GM21367 (cell line): ENCODE results near the gene HBEGF.

Experiments
- ATAC-seq: cut with Tn5 transposase; IDR thresholded peaks from one replicate; pipeline ENCODE4 v1.9.1; 2021; ENCODE audit not compliant: unreplicated experiment

Gene HBEGF

DNA sequence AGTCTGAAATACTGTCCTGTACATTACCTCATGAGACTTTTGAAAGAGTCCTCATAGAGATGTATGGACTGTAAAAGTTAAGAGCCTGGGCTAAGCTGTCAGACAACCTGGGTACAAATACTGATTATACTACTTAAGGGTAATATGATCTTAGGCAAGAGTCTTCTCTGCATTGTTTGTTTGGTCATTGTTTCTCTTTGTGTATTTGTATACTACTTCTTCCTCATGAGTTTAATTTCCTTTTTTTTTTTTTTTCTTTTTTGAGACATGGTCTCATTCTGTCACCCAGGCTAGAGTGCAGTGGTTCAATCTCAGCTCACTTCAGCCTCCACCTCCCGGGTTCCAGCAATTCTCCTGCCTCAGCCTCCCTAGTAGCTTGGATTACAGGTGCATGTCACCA, 40.9 kb downstream of the HBEGF start:
- no peak for ATAC-seq

DNA sequence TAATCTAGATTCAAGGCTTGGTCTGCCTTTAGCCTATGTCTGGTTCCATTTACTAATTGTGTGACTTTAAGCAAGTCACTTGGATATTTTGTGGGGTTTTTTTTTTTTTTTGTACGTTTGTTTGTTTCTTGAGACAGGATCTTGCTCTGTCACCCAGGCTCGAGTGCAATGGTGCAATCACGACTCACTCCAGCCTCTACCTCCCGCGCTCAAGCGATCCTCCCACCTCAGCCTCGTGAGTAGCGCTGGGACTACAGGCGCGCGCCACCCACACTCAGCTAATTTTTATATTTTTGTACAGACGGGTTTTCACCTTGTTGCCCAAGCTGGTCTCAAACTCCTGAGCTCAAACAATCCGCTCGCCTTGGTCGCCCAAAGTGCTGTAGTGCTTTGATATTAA, 42.4 kb downstream of the HBEGF start:
- no peak for ATAC-seq

DNA sequence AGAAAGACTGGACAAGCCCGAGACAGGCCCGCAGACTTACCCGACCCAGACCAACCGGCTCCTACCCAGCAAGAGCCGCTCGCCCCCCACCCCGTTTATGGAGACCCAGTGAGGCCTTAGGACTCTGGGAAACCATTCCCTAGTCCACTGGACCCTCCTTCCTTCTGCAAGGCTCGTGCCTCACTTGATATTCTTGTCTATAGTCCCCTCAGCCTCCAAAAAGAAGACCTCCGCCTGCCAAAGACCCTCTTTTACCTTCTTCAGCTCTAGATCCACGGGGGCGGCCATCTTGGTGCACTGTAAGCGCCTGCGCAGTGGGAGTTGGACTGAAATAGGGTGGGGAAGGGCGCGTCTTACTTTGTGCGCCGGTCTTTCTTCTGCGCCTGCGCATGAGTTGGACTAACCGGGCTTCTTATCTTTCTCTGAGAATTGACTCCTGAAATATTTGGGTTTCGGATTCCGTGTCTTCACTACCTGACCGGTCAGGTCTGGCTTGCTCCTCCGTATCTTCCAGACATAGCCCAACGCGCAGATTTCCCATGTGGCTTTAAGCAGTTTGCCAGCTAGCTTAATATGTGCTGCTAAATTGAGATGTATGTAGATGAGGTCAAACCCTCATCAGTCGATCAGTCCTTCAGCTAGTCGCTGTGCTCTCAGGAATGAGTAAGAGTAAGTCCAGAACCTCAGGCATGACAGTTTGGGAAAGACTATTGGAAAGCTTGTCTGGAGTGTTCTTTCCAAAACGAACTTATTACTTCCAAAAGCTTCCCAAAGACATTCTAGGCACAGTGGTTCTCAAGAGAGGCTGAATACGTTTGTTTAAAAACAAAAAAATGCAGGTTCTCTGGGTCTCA, 43.4 kb downstream of the HBEGF start, which contains the start of gene PFDN1:
Gene PFDN1 (minus strand): TSS at position 316 of the 854 bp plus-strand sequence. CDS start 28 bp downstream, at position 288.
- peak; percentile 92 for ATAC-seq

DNA sequence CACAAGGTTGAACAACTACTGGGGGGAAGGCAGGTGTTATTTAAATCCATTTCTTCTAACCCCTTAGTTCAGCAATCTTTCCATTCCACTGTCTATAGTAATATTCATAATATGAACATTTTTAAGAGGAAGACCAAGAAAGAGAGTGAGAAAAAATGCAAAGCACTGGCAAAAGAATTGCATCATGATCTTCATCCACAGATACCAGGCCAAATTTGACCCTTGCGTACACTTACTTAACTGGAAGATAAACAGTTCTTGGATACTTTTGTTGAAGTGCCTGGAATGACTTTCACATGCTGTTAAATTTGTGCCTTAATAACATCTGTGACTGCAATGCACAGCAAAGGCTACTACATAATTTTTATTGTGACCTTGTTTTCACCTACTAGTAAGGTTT, 45.3 kb downstream of the HBEGF start:
- ATAC-seq = no peak

DNA sequence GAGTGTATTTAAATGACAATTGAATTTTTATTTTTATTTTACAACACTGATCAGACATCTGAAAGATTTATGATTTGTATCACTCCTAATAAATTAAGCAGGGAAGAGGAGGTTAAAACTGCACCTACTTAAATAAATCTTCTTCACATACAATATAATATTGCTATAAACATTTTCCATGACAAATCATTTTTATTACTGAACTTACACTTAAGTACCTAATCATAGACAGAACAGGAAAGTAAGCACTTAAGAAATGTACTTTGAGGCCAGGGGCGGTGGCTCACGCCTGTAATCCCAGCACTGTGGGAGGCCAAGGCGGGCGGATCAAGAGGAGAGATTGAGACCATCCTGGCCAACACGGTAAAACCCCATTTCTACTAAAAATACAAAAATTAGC, 47.3 kb downstream of the HBEGF start:
- ATAC-seq = no peak

DNA sequence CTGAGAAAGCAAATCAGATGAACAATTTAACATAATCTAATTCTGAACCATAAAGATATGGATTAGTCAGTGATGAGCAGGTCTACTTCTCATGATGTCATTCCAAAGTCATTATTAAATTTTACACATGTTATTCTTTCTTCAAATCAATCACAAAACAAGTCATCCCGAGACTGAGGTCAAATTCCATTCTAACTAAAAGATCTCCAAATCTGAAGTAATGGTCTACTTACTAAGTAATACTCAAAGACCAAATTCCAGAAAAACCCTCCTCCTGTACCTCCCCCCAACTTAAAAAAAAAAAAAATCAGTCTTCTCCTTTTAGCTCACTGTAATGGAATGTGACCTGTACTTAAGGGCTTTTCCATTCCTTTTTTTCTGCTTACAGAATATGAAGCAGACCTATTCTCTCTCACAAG, 48.2 kb downstream of the HBEGF start:
- ATAC-seq = no peak

DNA sequence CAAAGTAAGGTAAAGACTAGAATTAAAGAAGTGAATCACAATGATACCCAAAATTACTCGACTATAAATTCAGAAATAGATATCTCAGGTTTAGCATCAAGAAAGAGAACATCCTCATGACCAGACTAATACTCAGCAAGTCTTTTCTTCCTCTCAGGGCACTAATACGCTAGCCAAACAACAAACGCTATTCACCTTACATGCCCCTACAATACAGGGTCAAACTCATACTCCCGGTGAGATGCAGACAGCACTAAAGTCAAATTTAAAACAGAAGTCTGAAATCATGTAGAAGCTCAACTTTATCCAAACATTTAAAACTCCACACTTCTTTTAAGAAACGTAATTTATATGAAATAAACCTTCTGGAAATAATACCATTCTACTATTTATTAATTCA, 49.1 kb downstream of the HBEGF start:
- ATAC-seq = no peak

DNA sequence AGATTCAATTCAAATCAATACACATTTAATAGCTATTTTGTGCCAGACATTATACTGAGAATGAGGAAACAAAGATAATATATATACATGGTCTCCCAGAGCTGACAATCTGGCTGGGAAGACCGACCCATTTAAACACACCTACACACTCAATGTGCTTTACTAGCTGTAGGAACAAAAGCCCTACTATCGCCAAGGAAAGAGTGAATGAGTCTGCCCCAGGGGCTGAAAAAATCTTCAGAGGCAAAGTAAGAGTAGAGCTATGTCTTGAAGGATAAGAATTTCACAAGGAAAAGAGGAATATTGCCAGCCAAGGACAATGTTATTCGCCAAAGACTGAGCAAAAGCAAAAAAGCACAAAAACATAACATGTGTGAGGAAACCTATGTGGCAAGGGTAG, 50.1 kb downstream of the HBEGF start:
- no peak for ATAC-seq

DNA sequence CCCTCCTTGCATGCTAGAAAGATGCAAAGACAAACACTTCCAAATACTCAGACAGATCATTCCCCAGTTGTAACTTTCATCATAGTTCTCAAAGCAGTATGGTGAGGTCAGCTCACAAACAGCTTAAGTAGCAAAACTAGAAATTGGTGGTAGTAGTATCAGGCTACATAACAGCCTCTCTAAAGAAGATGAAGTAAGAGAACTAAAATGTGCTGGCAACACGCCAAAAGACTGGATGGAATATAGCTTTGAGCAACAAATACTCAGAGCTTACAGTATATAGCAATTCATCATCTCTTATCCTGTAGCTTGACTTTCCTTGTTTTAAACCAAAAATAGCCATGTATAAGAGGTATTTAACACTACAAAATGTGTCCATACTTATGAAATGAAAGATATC, 51.0 kb downstream of the HBEGF start:
- ATAC-seq = no peak

DNA sequence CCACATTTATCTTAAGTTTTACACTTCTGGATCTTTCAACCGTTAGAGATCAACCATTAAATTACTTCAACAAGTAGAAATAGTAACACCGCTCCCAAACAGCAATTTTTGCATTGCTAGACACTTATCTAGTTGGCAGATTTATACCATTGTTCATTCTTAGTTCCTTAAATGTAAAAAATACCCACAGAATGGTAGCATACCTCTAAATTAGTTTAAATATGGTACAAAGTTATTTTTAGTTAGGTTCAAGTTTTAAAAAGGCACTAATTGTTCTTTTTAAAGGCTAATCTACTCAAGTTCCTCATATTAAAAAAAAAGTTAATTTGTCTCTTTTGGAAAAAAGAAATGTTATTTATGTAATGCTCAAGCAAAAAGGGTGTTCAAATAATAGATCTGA, 51.6 kb downstream of the HBEGF start:
- ATAC-seq = no peak

DNA sequence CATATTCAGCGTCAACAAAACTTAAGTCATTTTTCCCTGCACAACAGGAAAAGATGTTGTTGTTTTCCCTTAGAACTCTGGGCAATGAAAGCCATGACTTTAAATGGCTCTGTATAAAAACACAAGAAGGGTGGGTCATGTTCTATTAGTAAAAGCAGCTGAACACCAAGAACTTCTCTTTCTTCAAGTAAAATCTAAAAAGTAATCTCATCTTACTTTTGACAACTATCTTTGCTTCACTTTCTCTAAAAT, 52.6 kb downstream of the HBEGF start:
- no peak for ATAC-seq

DNA sequence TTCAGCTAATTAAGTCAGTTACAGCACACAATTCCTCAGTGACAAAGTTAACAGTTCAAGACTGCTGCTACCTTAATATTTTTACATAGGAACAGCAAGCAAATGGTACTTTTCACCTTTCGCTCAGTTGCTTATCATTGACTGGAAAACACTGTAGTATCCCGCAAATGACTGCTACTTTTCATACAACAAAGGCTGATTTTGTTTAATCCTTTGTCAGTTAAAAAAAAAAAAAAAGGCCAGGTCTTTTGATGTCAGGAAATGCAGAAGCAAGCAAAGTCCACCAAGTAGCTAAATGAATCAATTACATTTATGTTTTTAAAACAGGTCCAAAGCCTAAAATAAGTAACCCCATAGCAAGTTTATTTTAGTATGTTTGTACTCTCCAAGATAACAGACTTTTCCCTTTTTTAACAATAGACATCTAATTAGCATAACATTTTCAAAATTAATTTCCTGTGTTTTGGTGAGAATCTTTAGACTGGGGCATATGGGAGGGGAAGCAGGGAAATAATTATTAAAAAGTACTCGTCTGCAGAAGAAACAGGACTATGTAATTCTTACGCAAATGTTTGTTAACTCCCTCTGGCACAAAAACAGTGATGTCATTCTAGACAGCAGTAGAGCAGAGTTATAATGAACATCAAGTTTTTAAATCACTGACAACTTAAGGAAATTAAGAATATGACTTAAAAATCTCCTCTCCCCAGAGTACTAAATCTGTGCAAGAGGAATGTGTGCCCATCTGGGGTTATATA, 53.1 kb downstream of the HBEGF start:
- no peak for ATAC-seq

DNA sequence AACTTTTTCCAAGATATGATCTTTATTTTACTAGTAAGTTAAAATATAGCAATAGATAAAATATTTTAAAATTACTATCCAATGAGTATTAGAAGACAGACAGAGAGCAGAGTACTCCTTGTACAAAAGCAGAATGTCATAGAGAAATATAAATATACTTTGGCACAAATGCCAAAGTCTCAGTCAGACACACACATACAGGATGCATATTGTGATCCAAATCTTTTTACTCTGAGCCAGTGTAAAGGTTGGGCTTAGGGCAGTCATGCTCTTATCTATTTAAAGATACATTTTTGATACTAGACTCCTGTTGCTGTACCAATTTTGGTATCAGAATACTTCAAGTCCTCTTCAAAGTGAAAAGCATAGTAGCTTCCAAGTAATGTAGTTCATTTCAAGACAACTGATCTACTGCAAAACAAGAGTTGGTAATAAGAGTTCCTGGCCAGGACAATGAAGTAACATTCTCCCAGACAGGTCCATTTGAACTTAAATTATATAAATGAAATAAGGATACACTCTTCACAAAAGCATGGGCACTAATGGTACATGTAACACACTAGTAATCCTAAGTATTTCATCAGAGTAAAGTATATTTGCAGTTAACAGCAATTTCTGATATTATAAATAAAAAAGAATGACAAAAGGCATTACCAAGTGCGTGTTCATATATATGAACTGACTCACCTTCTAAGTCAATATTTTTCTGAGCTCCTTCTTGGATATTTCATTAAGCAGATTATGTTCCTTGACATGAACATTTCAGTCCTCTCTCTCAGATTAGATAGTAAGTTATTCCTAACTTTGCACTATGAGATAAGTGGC, 54.0 kb downstream of the HBEGF start:
- ATAC-seq = no peak

DNA sequence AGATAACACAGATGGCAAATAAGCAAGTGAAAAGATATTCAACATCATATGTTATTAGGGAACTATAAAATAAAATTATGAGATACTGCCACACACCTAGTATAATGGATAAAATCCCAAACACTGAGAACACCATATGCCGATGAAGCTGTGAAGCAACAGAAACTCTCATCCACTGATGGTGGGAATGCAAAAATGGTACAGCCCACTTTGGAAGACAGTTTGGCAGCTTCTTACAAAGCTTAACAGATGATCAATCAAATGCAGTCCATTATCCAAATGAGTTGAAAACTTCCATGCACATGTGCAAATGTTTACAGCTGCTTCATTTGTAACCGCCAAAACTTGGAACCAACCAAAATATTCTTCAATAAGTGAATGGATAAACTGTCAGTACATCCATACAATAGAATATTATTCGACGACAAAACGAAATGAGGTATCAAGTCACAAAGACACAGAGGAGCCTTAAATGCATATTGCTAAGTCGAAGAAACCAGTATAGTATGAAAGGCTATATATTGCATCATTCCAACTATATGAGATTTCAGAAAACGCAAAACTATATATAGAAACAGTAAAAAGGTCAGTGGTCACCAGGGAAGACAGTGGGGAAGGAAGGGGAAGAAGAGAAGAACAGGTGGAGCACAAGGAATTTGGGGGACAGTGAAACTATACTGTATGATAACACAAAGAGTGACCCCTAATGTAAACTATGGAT, 58.4 kb downstream of the HBEGF start:
- ATAC-seq = no peak

DNA sequence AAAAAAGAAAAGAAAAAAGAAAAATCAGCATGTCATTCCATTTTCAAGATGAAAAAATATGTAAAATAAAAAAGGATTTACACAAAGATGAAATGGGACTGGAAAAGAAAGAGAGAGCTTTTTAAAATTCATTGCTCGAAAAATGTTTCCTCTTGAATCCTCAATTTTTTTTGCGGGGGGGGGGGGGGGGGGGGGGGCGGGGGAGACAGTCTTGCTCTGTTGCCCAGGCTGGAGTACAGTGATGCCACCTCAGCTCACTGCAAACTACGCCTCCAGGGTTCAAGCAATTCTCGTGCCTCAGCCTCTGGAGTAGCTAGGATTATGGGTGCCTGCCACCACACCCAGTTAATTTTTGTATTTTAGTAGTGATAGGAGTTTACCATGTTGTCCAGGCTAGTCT, 60.0 kb downstream of the HBEGF start:
- ATAC-seq = no peak

DNA sequence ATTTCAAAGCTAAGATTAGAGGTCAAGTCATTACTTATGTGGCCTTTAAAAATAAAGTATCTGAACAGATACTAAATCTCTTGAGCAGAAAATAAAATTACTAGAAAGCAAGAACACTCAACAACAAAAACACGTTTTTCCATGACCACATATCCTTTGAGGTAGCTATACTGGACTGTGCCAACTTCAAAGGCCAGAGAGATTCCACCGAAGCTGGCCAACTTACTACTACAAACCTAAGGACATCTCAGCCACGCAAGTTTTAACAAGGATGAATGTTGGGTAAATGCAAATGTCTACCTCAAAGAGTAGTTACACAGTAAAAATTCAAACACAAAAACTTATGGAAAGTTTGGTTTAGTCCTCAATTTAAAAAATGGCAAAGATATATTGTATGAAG, 62.4 kb downstream of the HBEGF start:
- no peak for ATAC-seq
